Activated T-cell treated with anti-CD3 and anti-CD28 coated beads for 4 hours (primary cell): Measurements from ENCODE around the gene SCYGR3.

Experiments used
- DNase-seq: peaks from one replicate; pipeline ENCODE4 v3.0.0-alpha.2; 2020

Gene SCYGR3, protein sequence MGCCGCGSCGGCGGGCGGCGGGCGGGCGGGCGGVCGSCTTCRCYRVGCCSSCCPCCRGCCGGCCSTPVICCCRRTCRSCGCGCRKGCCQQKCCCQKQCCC

DNA sequence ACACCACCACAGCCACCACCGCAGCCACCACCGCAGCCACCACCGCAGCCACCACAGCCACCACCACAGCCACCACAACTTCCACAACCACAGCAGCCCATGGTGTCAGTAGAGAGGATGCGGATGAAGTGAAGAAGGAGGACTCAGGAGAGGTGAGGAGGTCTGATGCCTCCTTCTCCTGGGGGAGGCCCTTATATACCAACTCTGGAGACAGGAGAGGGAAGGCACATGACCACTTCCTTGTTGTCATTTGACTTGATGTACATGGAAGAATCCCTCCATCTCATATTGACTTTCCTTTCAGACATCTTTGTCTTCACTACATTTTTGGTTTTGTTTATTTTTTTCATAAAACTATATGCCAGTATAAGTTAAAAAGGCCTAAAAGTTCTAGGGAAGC, at the start of gene SCYGR3:
TSS of gene SCYGR3 (minus strand) at position 101 of the 400 bp plus-strand sequence. CDS start at position 101, 0 bp downstream.
- DNase-seq, result no peak

- no peak for DNase-seq
These were observed 47.2 kb upstream of the SCYGR3 start for GRCh38 chr2:227661827-227662226.

DNA sequence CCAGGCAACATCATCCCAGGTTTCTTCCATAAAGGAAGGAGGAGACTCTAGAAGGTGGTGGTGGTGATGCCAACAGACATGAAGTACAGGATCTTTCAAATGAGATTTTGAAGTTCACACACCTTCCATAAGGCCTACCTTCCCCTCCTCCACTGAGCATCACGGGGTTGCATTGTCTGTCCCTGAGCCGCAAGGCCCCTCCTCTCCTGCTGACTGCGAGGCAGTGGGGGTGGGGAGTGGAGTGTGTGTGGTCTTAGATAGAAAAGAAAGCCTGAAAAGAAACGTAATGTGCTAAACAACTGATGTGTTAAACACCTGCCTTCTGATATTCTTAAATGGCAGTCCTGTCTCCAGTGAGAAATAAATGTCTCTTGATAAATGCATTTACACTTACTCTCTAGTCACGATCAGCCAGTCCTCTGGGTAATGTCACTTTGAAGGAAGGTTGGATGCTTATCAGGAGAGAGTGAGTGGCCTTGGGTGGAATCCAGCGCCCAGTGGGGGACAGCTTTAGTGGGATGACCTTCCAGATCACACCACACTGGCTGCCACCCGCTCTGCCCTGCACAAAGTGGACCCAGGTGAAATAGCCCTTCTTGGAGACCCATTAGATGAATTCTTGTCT, 46.5 kb upstream of the SCYGR3 start:
- DNase-seq, result no peak

- no peak for DNase-seq
These were observed 42.7 kb upstream of the SCYGR3 start for GRCh38 chr2:227657199-227657845.

DNA sequence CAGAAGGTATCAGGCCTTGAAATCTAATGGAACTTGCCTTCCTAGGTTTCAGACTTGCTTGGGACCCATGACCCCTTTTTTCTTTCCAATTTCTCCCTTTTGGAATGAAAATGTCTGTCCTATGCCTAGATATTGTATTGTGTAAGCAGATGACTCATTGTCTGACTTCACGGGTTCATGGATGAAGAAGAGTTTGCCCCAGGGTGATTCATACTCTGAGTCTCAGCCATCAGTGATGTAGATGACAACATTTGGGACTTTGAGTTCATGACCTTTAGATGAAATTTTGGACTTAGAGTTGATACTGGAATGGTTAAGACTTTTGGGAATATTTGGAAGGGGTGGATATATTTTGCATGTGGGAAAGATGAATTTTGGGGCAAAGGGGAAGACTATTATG, 40.8 kb upstream of the SCYGR3 start:
- DNase-seq, result no peak

DNA sequence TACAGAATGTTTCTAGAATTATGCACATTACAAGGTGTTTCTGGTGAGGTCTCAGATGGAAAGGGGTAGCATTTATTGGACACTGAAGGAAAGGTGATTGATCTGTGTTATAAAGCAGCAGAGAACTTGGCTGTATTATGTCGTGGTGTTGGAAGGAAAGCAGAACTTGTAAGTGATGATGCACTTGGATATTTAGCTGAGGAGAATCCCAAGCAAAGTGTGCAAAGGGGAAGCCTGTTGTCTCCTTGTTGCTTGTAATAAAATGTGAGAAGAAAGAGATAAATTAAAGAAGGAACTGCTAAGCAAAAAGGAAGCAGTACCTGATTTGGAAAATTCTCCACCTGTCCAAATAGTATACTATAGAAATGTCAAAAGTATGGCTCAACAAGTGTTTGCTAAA, 39.8 kb upstream of the SCYGR3 start:
- DNase-seq, result no peak

- DNase-seq, result no peak
These were observed 38.8 kb upstream of the SCYGR3 start for GRCh38 chr2:227653419-227653818.

DNA sequence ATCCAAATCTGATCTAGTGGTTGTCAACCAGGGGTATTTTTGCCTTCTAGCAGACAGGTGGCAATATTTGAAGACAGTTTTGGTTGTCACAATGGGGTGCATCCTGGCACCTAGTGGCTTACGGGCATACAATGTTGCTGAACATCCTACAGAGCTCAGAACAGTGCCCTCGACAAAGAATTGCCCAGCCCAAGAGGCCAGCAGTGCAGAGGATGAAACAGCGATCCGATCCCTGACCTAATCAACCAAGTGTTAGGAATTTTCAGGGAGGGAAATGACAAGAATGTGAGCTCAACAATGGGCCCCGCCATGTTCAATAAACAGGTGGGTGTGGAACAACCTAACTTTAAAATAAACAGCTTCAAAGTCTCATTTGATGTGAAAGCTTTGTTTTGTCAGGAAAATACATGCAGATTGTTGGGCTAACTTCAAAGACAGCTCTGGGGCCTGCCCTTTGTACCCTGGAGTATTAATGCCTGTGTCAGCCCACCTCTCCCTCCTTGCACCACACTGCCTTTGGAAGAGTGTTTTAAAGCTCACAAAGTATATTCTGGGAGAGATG, 29.4 kb upstream of the SCYGR3 start:
- no peak for DNase-seq

DNA sequence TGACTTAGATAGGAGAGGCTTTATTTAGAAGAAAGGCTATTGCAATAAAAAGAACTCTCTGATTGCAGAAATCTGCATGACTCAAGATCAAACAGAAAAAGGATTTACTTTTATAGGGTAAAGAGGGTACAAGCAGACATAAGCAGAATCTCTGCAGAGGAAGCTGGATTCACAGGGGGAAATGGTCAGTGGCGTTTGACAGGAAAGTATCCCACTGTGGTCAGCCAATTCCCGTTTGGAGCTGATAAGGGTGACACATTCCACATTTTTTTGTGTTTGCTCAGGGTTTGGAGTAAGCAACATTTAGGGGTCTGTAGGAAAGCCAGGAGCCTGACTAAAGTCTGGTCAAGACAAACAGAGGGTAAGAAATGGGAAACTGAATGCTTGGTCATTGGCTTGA, 28.0 kb upstream of the SCYGR3 start:
- no peak for DNase-seq

DNA sequence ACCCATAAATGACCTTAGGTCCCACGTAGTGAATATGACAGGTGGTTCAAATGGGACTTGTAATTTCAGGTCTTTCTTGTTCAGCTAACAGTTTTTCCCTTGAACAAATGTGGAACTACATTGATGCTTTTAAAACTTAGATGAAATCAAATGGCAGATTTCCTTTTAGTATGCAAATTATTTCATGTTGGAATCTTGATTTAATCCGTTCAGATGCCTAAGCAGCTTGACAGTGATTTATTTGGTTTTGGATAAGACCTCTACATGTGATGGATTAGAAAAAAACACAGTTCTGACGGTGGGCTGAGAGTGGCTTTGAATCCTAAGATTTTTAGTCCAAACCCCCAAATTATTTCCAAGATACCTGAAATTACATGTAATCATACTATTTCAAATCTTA, 19.6 kb upstream of the SCYGR3 start:
- DNase-seq, result no peak

- DNase-seq, result no peak
These were observed 18.2 kb upstream of the SCYGR3 start for GRCh38 chr2:227632827-227633226.

- no peak for DNase-seq
These were observed 15.7 kb upstream of the SCYGR3 start for GRCh38 chr2:227630322-227630721.

- DNase-seq, result no peak
These were observed 14.8 kb upstream of the SCYGR3 start for GRCh38 chr2:227629435-227629834.

GRCh38 chr2:227627769-227628168, 13.1 kb upstream of the SCYGR3 start:
- DNase-seq, result no peak

DNA sequence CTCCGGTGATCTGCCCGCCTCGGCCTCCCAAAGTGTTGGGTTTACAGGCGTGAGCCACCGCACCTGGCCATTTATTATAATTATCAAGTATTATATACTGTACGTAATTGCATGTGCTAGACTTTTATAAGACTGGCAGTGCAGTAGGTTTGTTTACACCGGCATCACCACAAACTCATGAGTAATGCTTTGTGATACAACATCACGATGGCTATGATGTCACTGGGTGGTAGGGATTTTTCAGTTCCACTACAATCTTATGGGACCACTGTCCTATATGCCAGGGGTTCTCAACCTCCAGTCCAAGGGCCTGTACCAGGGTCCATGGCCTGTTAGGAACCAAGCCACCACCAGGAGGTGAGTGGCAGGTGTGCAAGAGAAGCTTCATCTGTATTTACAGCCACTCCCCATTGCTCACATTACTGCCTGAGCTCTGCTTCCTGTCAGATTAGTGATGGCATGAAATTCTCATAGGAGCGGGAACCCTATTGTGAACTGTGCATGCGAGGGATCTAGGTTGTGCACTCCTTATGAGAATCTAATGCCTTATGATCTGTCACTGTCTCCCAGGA, 12.0 kb upstream of the SCYGR3 start:
- DNase-seq, result no peak

- DNase-seq, result no peak
These were observed 10.8 kb upstream of the SCYGR3 start for GRCh38 chr2:227625420-227625819.

DNA sequence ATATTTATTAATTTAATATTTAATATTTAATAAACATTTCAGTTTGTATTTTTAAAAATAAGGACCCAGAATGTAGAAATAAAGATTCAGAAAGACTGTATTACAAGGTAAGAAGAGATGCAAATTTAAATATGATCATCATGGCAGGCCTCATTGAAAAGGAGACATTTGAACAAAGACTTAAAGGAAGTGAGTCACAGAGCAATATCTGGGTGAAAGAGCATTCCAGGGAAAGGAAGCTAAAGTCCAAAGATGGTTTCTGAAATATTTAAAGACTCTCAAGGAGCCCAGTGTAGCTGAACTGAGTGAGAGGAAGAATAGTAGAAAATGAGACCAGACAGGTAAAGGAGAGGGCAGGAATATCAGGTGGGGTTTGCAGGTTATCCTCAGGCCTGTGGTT, 8.6 kb upstream of the SCYGR3 start:
- DNase-seq, result no peak

GRCh38 chr2:227617316-227618230, 2.9 kb upstream of the SCYGR3 start, which contains the start of gene SCYGR4:
SCYGR4 (plus strand) TSS chr2:227617498; CDS start chr2:227617498, 0 bp downstream.
- DNase-seq, result no peak

- DNase-seq, result no peak
These were observed 2.0 kb upstream of the SCYGR3 start for GRCh38 chr2:227616631-227617030.

DNA sequence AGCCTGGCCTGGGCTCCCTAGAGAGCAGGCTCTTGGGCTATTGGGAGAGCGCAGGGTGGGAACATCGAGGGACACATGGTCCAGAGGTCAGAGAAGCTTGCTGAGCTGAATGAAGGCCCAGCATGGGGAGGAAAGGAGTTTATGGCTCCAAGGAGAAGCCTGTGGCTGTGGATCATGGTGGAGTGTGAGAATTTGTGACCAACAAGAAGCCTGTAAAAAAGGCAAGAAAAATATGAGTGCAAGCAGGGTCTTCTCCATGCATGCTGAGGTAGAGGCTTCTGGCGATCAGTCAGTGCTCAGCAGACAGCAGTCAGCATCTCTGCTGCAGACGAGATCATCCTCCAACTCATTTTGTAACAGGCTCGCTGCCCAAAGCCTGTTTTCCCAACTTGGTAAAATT, 1.3 kb upstream of the SCYGR3 start:
- no peak for DNase-seq

GRCh38 chr2:227615181-227615580, 541 bp upstream of the SCYGR3 start:
- DNase-seq, result no peak

- no peak for DNase-seq
These were observed 394 bp downstream of the SCYGR3 start for GRCh38 chr2:227614246-227614645.

DNA sequence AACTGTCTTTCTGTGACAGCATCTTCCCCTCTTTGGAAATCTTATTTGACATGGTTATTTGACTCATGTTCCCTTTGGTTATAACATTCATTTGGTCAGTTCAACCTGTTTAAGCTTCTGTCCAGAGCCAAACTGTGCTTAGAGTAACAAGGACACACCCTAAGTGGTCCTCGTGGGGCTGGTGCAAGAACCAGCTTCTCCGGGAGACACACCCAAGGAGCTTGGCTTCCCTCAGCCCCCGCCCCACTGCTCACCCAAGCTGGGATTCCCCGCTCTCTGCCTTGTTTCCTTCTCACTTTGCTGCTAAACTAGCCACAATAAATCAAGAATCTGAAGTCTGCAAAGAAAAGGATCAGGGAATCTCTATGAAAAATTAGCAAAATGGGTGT, 1.4 kb downstream of the SCYGR3 start:
- no peak for DNase-seq
